IMR-90 (cell line): ENCODE measurements around the gene OR13C5. TPM values are rescaled to one million over a fixed set of nuclear protein-coding genes. Genes with fewer than 3 reads are reported as not detected.

ENCODE experiments used
- ATAC-seq: fragments of 200-7000 bp; cut with Tn5 transposase; 2 replicates; pipeline ENCODE4 v1.9.1; 2020; ENCODE audit warnings: low read depth, mild to moderate bottlenecking, moderate library complexity
- BruUV-seq: library from RNA; stranded (reverse); fragments of 400-500 nt; replicated peaks from 2 replicates; lab custom pipeline; 2021; lab: Mats Ljungman, UMichigan
- CTCF ChIA-PET: fragments of 300-600 bp; formaldehyde crosslinking; extraction: SDS; loops from one replicate; lab custom pipeline; 2021; ENCODE audit warnings: antibody characterized with exemption; lab: Yijun Ruan, JAX
- POLR2A ChIA-PET: fragments of 300-600 bp; sonication (Branson Sonifier 250); formaldehyde crosslinking; loops from one replicate; lab custom pipeline; 2022; ENCODE audit warnings: antibody characterized with exemption; ENCODE audit not compliant: unreplicated experiment; lab: Charles Lee
- DNase-seq: peaks from one replicate; pipeline ENCODE4 v3.0.0; 2013
- H2AFZ ChIP-seq: replicated peaks from 2 replicates; pipeline ENCODE3; 2013; ENCODE audit warnings: low read length, mild to moderate bottlenecking; ENCODE audit not compliant: poor library complexity
- H2AK5ac ChIP-seq: 2 replicates; pipeline ENCODE4 v1.6.1; 2013; ENCODE audit warnings: low read depth, low read length, inconsistent platforms
- H2AK9ac ChIP-seq: replicated peaks from 2 replicates; pipeline ENCODE3; 2013; ENCODE audit warnings: mild to moderate bottlenecking, low read depth, low read length, moderate library complexity; ENCODE audit not compliant: poor library complexity
- H2BK120ac ChIP-seq: 2 replicates; pipeline ENCODE4 v1.6.1; 2013; ENCODE audit warnings: low read depth, low read length, inconsistent platforms
- H2BK15ac ChIP-seq: 3 replicates; pipeline ENCODE4 v1.6.1; 2013; ENCODE audit warnings: low read depth, low read length, inconsistent platforms
- H2BK20ac ChIP-seq: 2 replicates; pipeline ENCODE4 v1.6.1; 2013; ENCODE audit warnings: low read depth, mild to moderate bottlenecking, inconsistent platforms, low read length, moderate library complexity
- H2BK5ac ChIP-seq: 2 replicates; pipeline ENCODE4 v1.6.1; 2013; ENCODE audit warnings: mild to moderate bottlenecking, low read depth, low read length, inconsistent platforms; ENCODE audit not compliant: poor library complexity, severe bottlenecking
- H3K14ac ChIP-seq: replicated peaks from 2 replicates; pipeline ENCODE4 v1.6.1; 2013; ENCODE audit warnings: low read depth, low read length, inconsistent platforms
- H3K18ac ChIP-seq: 2 replicates; pipeline ENCODE4 v1.6.1; 2013; ENCODE audit warnings: low read depth, low read length, control low read depth
- H3K23ac ChIP-seq: 2 replicates; pipeline ENCODE4 v1.6.1; 2013; ENCODE audit warnings: low read depth, low read length, inconsistent platforms
- H3K27ac ChIP-seq: 2 replicates; pipeline ENCODE4 v1.5.1; 2013; ENCODE audit warnings: mild to moderate bottlenecking, control low read depth, low read length; ENCODE audit not compliant: insufficient read depth
- H3K27me3 ChIP-seq: 2 replicates; pipeline ENCODE4 v1.6.1; 2013; ENCODE audit warnings: low read length; ENCODE audit not compliant: control insufficient read depth, insufficient read depth
- H3K36me3 ChIP-seq: 2 replicates; pipeline ENCODE4 v1.6.1; 2013; ENCODE audit warnings: low read length, mixed read lengths; ENCODE audit not compliant: control insufficient read depth, insufficient read depth
- H3K4ac ChIP-seq: 2 replicates; pipeline ENCODE4 v1.6.1; 2013; ENCODE audit warnings: low read depth, low read length, inconsistent platforms
- H3K4me1 ChIP-seq: 2 replicates; pipeline ENCODE4 v1.6.1; 2013; ENCODE audit warnings: low read length, mixed read lengths; ENCODE audit not compliant: control insufficient read depth, insufficient read depth
- H3K4me2 ChIP-seq: 2 replicates; pipeline ENCODE4 v1.6.1; 2013; ENCODE audit warnings: low read depth, mild to moderate bottlenecking, control low read depth, low read length, moderate library complexity
- H3K4me3 ChIP-seq: 2 replicates; pipeline ENCODE4 v1.5.1; 2013; ENCODE audit warnings: low read depth, mild to moderate bottlenecking, control low read depth, low read length, moderate library complexity; ENCODE audit not compliant: insufficient read depth
- H3K56ac ChIP-seq: 2 replicates; pipeline ENCODE4 v1.6.1; 2013; ENCODE audit warnings: low read length, inconsistent platforms; ENCODE audit not compliant: insufficient read depth; ENCODE audit errors: extremely low read depth
- H3K79me1 ChIP-seq, 2 experiments: 2 replicates each; pipeline ENCODE4 v1.6.1; 2013; ENCODE audit warnings: low read length in 2 of 2, inconsistent platforms in 1 of 2, low read depth in 1 of 2
- H3K9ac ChIP-seq: 2 replicates; pipeline ENCODE4 v1.6.1; 2013; ENCODE audit warnings: low read depth, low read length, control low read depth
- H3K9me1 ChIP-seq: 2 replicates; pipeline ENCODE4 v1.6.1; 2013; ENCODE audit warnings: low read length, inconsistent platforms; ENCODE audit not compliant: insufficient read depth
- H3K9me3 ChIP-seq: 2 replicates; pipeline ENCODE4 v1.6.1; 2013; ENCODE audit warnings: low read length; ENCODE audit not compliant: control insufficient read depth, insufficient read depth
- H4K20me1 ChIP-seq: 2 replicates; pipeline ENCODE4 v1.6.1; 2013; ENCODE audit warnings: low read length, inconsistent platforms; ENCODE audit not compliant: insufficient read depth
- H4K5ac ChIP-seq: 2 replicates; pipeline ENCODE4 v1.6.1; 2013; ENCODE audit warnings: mild to moderate bottlenecking, low read depth, low read length, control low read depth
- H4K8ac ChIP-seq, 2 experiments: 2 replicates each; pipeline ENCODE4 v1.6.1; 2013; ENCODE audit warnings: low read depth in 2 of 2, low read length in 2 of 2, control low read depth in 1 of 2, inconsistent platforms in 1 of 2
- H4K91ac ChIP-seq: 2 replicates; pipeline ENCODE4 v1.6.1; 2013; ENCODE audit warnings: low read depth, low read length, inconsistent platforms; ENCODE audit not compliant: insufficient read depth
- BHLHE40 ChIP-seq: fragments of 150-350 bp; IDR thresholded peaks from 2 replicates; pipeline ENCODE4 v1.6.1; 2016; ENCODE audit warnings: mild to moderate bottlenecking, low read depth, low read length
- CEBPB ChIP-seq: IDR thresholded peaks from 2 replicates; pipeline ENCODE4 v1.6.1; 2012; ENCODE audit warnings: low read depth, low read length, improper control_type of control experiment
- CHD1 ChIP-seq: IDR thresholded peaks from 2 replicates; pipeline ENCODE4 v1.6.1; 2012; ENCODE audit warnings: low read depth, low read length, improper control_type of control experiment
- FOS ChIP-seq: fragments of 150-350 bp; IDR thresholded peaks from 2 replicates; pipeline ENCODE4 v1.6.1; 2016; ENCODE audit warnings: low read depth, low read length
- MAFK ChIP-seq: IDR thresholded peaks from 2 replicates; pipeline ENCODE4 v1.6.1; 2012; ENCODE audit warnings: low read depth, low read length, improper control_type of control experiment
- MAZ ChIP-seq: IDR thresholded peaks from 2 replicates; pipeline ENCODE4 v1.6.1; 2012; ENCODE audit warnings: low read depth, mild to moderate bottlenecking, low read length, improper control_type of control experiment, moderate library complexity, borderline replicate concordance
- MXI1 ChIP-seq: IDR thresholded peaks from 2 replicates; pipeline ENCODE4 v1.6.1; 2012; ENCODE audit warnings: low read depth, mild to moderate bottlenecking, low read length, moderate library complexity, borderline replicate concordance
- NFE2L2 ChIP-seq: fragments of 150-350 bp; IDR thresholded peaks from 2 replicates; pipeline ENCODE4 v1.6.1; 2016; ENCODE audit warnings: low read depth, mild to moderate bottlenecking, low read length
- POLR2A ChIP-seq: IDR thresholded peaks from 2 replicates; pipeline ENCODE4 v1.6.1; 2012; ENCODE audit warnings: mild to moderate bottlenecking, low read depth, low read length
- RAD21 ChIP-seq: IDR thresholded peaks from 2 replicates; pipeline ENCODE4 v1.6.1; 2012; ENCODE audit warnings: low read length, improper control_type of control experiment
- RCOR1 ChIP-seq: IDR thresholded peaks from 2 replicates; pipeline ENCODE4 v1.6.1; 2012; ENCODE audit warnings: mild to moderate bottlenecking, low read length, improper control_type of control experiment; ENCODE audit not compliant: insufficient replicate concordance
- RFX5 ChIP-seq: IDR thresholded peaks from 2 replicates; pipeline ENCODE4 v1.8.0; 2012; ENCODE audit warnings: low read depth, mild to moderate bottlenecking, low read length, moderate library complexity
- SMC3 ChIP-seq: fragments of 150-350 bp; IDR thresholded peaks from 2 replicates; pipeline ENCODE4 v1.6.1; 2016; ENCODE audit warnings: low read depth, mild to moderate bottlenecking, antibody characterized with exemption, low read length, moderate library complexity
- dilution Hi-C: fragments of 300-500 bp; cut with HindIII; formaldehyde crosslinking; loops from one replicate; pipeline ENCODE4 v1.14.3; 2018; ENCODE audit warnings: low sequenced_read_pairs; ENCODE audit not compliant: unreplicated experiment
- in situ Hi-C: fragments of 300-500 bp; cut with MboI; formaldehyde crosslinking; loops from 3 replicates; pipeline ENCODE4 v1.14.3; 2019; ENCODE audit warnings: low sequenced_read_pairs, inconsistent platforms, mixed read lengths
- intact Hi-C: fragments of 100-400 bp; cut with micrococcal nuclease; formaldehyde crosslinking; loops from 2 replicates; pipeline ENCODE4 v1.10.0; 2022
- polyA plus RNA-seq, 3 experiments: library from polyadenylated mRNA; depleted of rRNA; stranded (reverse); fragments of >200 nt; gene quantifications; 2 replicates each; pipeline ENCODE4 v1.2.3, GENCODE V29; 2012; ENCODE audit warnings: low replicate concordance in 1 of 3
- total RNA-seq: library from RNA; depleted of rRNA; stranded (reverse); fragments of >200 nt; gene quantifications from 2 replicates; pipeline ENCODE4 v1.2.3, GENCODE V29; 2012
- TF ChIP-seq, protein P1 (sequence below): fragments of 150-350 bp; IDR thresholded peaks from 2 replicates; pipeline ENCODE4 v1.6.1; 2017; ENCODE audit warnings: mild to moderate bottlenecking, antibody characterized with exemption, low read length, low read depth
- TF ChIP-seq, protein P2 (sequence below): fragments of 150-350 bp; IDR thresholded peaks from 2 replicates; pipeline ENCODE4 v1.6.1; 2016; ENCODE audit warnings: low read depth, mild to moderate bottlenecking, low read length, moderate library complexity, borderline replicate concordance
- TF ChIP-seq, protein P3 (sequence below): conservative IDR thresholded peaks from 2 replicates; pipeline ENCODE4 v1.5.1; 2012; ENCODE audit warnings: mild to moderate bottlenecking, low read depth, low read length, improper control_type of control experiment

Gene OR13C5
- total and polyA plus RNA-seq, 2 of the 4 experiments (the other 2 are of a cell fraction): not detected

- Histone ChIP-seq H2AFZ (no peak overlapping the region), H2BK120ac (no peak overlapping the region), H3K4me1 (no peaks in the 10 kb centered on the region), H3K4me2 (no peak overlapping the region), H4K20me1 (no peaks in the 10 kb centered on the region), H3K9ac (no peak overlapping the region), H2BK5ac (no peak overlapping the region), H3K4ac (no peak overlapping the region), H2AK9ac (no peak overlapping the region), H3K4me3 (no peak overlapping the region), H3K79me1 (no peaks in the 10 kb centered on the region), H2BK20ac (no peak overlapping the region), H3K9me1 (no peaks in the 10 kb centered on the region), H3K27me3 (no peaks in the 10 kb centered on the region), H2AK5ac (no peak overlapping the region), H2BK15ac (no peak overlapping the region), H3K56ac (no peak overlapping the region), H3K18ac (no peak overlapping the region), H3K27ac (no peak overlapping the region), H3K36me3 (no peaks in the 10 kb centered on the region), H3K23ac (no peak overlapping the region), H4K91ac (no peak overlapping the region), H3K14ac (no peak overlapping the region), H4K8ac (no peak overlapping the region), H3K9me3 (no peaks in the 10 kb centered on the region), H4K5ac (no peak overlapping the region)
- POLR2A ChIA-PET: no interaction called here
- intact Hi-C loops: no loop called here
- in situ Hi-C loops: no loop called here
- dilution Hi-C loops: no loop called here
- ATAC-seq (no peak), DNase-seq (no peak)
- CTCF ChIA-PET: no interaction called here
- no TSS peak for BruUV-seq
- TF ChIP-seq POLR2A: no peak
- TF ChIP-seq RFX5: no peak
- no peak for TF ChIP-seq FOS
- no peak for TF ChIP-seq BHLHE40
- no peak for TF ChIP-seq NFE2L2
- no peak for TF ChIP-seq MXI1
- TF ChIP-seq MAZ: no peak
- TF ChIP-seq SMC3: no peak
- TF ChIP-seq CHD1: no peak
- TF ChIP-seq CEBPB: no peak
- TF ChIP-seq, protein P1, sequence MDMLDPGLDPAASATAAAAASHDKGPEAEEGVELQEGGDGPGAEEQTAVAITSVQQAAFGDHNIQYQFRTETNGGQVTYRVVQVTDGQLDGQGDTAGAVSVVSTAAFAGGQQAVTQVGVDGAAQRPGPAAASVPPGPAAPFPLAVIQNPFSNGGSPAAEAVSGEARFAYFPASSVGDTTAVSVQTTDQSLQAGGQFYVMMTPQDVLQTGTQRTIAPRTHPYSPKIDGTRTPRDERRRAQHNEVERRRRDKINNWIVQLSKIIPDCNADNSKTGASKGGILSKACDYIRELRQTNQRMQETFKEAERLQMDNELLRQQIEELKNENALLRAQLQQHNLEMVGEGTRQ: no peak
- TF ChIP-seq, protein P2, sequence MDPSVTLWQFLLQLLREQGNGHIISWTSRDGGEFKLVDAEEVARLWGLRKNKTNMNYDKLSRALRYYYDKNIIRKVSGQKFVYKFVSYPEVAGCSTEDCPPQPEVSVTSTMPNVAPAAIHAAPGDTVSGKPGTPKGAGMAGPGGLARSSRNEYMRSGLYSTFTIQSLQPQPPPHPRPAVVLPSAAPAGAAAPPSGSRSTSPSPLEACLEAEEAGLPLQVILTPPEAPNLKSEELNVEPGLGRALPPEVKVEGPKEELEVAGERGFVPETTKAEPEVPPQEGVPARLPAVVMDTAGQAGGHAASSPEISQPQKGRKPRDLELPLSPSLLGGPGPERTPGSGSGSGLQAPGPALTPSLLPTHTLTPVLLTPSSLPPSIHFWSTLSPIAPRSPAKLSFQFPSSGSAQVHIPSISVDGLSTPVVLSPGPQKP: no peak
- TF ChIP-seq, protein P3, sequence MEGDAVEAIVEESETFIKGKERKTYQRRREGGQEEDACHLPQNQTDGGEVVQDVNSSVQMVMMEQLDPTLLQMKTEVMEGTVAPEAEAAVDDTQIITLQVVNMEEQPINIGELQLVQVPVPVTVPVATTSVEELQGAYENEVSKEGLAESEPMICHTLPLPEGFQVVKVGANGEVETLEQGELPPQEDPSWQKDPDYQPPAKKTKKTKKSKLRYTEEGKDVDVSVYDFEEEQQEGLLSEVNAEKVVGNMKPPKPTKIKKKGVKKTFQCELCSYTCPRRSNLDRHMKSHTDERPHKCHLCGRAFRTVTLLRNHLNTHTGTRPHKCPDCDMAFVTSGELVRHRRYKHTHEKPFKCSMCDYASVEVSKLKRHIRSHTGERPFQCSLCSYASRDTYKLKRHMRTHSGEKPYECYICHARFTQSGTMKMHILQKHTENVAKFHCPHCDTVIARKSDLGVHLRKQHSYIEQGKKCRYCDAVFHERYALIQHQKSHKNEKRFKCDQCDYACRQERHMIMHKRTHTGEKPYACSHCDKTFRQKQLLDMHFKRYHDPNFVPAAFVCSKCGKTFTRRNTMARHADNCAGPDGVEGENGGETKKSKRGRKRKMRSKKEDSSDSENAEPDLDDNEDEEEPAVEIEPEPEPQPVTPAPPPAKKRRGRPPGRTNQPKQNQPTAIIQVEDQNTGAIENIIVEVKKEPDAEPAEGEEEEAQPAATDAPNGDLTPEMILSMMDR: no peak
- TF ChIP-seq RCOR1: no peak
- no peak for TF ChIP-seq RAD21
- TF ChIP-seq MAFK: no peak
Observed at GRCh38 chr9:104617418-104617817, 18.2 kb upstream of the OR13C5 start.
